HCT116 (cell line): ENCODE data around the gene CIBAR2. TPM values are rescaled to one million over a fixed set of nuclear protein-coding genes. Genes with fewer than 3 reads are reported as not detected.

Source experiments
- ATAC-seq: fragments of 200-7000 bp; cut with Tn5 transposase; 2 replicates; pipeline ENCODE4 v1.9.1; 2020; ENCODE audit warnings: mild to moderate bottlenecking, moderate library complexity
- BruUV-seq: library from RNA; stranded (reverse); fragments of 400-500 nt; replicated peaks from 2 replicates; lab custom pipeline; 2021; lab: Mats Ljungman, UMichigan
- CTCF ChIA-PET: fragments of 300-600 bp; sonication (Branson Sonifier 250); formaldehyde crosslinking; loops from one replicate; lab custom pipeline; 2021; ENCODE audit warnings: antibody characterized with exemption; lab: Charles Lee
- POLR2A ChIA-PET: fragments of 300-600, 350-600 bp; sonication (Branson Sonifier 250); formaldehyde crosslinking; loops from one replicate; lab custom pipeline; 2021; ENCODE audit warnings: antibody characterized with exemption; lab: Charles Lee
- RAD21 ChIA-PET, 2 experiments: fragments of 300-600 bp; sonication (Branson Sonifier 250); formaldehyde crosslinking; loops; one replicate each; lab custom pipeline; 2023; ENCODE audit warnings: low total read pairs in 2 of 2; ENCODE audit not compliant: uncharacterized antibody in 2 of 2, unreplicated experiment in 2 of 2, low non-redundant PET in 1 of 2; lab: Charles Lee
- DNase-seq: peaks from one replicate; pipeline ENCODE4 v3.0.0-alpha.2; 2010; ENCODE audit warnings: low read depth, low spot score
- H2AFZ ChIP-seq: fragments of 200-600 bp; shearing (Covaris generic), sonication (generic); 2 replicates; pipeline ENCODE4 v1.6.1; 2017; ENCODE audit warnings: low read depth, mixed run types, mixed read lengths, antibody characterized with exemption, low read length; ENCODE audit not compliant: poor library complexity, severe bottlenecking
- H3K27ac ChIP-seq: 2 replicates; pipeline ENCODE4 v1.5.1; 2012; ENCODE audit warnings: low read depth, low read length
- H3K27me3 ChIP-seq: fragments of 200-600 bp; sonication (generic); 2 replicates; pipeline ENCODE4 v1.6.1; 2016; ENCODE audit warnings: mixed run types, low read length, mixed read lengths; ENCODE audit not compliant: insufficient read depth
- H3K36me3 ChIP-seq, 2 experiments: fragments of 200-500 bp in 1 of 2; fragments of 200-600 bp in 1 of 2; sonication (Bioruptor generic) in 1 of 2; sonication (generic) in 1 of 2; 2 replicates each; pipeline versions ENCODE4 v1.5.1 to v1.6.1; 2014 to 2016; ENCODE audit warnings: low read length in 2 of 2, inconsistent platforms in 1 of 2, mixed read lengths in 1 of 2, mixed run types in 1 of 2; ENCODE audit not compliant: insufficient read depth in 2 of 2, control insufficient read depth in 1 of 2
- H3K4me1 ChIP-seq, 2 experiments: fragments of 200-600 bp in 1 of 2; sonication (generic) in 1 of 2; 2 replicates each; pipeline versions ENCODE4 v1.5.1 to v1.6.1; 2012 to 2017; ENCODE audit warnings: low read length in 2 of 2, inconsistent platforms in 1 of 2, mild to moderate bottlenecking in 1 of 2, mixed read lengths in 1 of 2, mixed run types in 1 of 2, moderate library complexity in 1 of 2; ENCODE audit not compliant: insufficient read depth in 2 of 2, control insufficient read depth in 1 of 2
- H3K4me2 ChIP-seq: fragments of 200-600 bp; sonication (generic); 2 replicates; pipeline ENCODE4 v1.6.1; 2017; ENCODE audit warnings: mixed run types, low read length, mixed read lengths
- H3K4me3 ChIP-seq, 2 experiments: fragments of 200-600 bp in 1 of 2; sonication (generic) in 1 of 2; replicated peaks in 1 of 2; 2 replicates each; pipeline ENCODE4 v1.5.1; 2011 to 2016; ENCODE audit warnings: low read length in 2 of 2, control low read depth in 1 of 2, low read depth in 1 of 2, mild to moderate bottlenecking in 1 of 2, mixed read lengths in 1 of 2, mixed run types in 1 of 2
- H3K79me2 ChIP-seq: fragments of 200-600 bp; sonication (generic); 2 replicates; pipeline ENCODE4 v1.6.1; 2017; ENCODE audit warnings: mild to moderate bottlenecking, mixed run types, low read length, moderate library complexity, mixed read lengths; ENCODE audit not compliant: insufficient read depth
- H3K9ac ChIP-seq: fragments of 200-600 bp; sonication (generic); 2 replicates; pipeline ENCODE4 v1.6.1; 2016; ENCODE audit warnings: low read length, mixed read lengths
- H3K9me2 ChIP-seq: fragments of 200-600 bp; sonication (generic), shearing (Covaris generic); 2 replicates; pipeline ENCODE4 v1.6.1; 2017; ENCODE audit warnings: mixed run types, mild to moderate bottlenecking, moderate library complexity; ENCODE audit not compliant: insufficient read depth
- H3K9me3 ChIP-seq, 2 experiments: fragments of 200-500 bp in 1 of 2; fragments of 200-600 bp in 1 of 2; sonication (Bioruptor generic) in 1 of 2; sonication (generic) in 1 of 2; 2 replicates each; pipeline ENCODE4 v1.6.1; 2014 to 2017; ENCODE audit warnings: low read length in 2 of 2, mixed read lengths in 2 of 2, inconsistent platforms in 1 of 2, low read depth in 1 of 2, mild to moderate bottlenecking in 1 of 2, mixed run types in 1 of 2, moderate library complexity in 1 of 2; ENCODE audit not compliant: control insufficient read depth in 1 of 2, insufficient read depth in 1 of 2
- H4K20me1 ChIP-seq: fragments of 200-600 bp; sonication (generic), shearing (Covaris generic); 2 replicates; pipeline ENCODE4 v1.6.1; 2017; ENCODE audit warnings: mixed run types, mild to moderate bottlenecking, moderate library complexity; ENCODE audit not compliant: insufficient read depth
- ATF3 ChIP-seq: IDR thresholded peaks from 2 replicates; pipeline ENCODE4 v1.6.1; 2012
- CTCF ChIP-seq, 3 experiments: fragments of 200-600 bp in 1 of 3; sonication (generic) in 1 of 3; IDR thresholded peaks in 2 of 3; conservative IDR thresholded peaks in 1 of 3; 2 replicates each; pipeline ENCODE4 v1.5.1; 2012 to 2017; ENCODE audit warnings: low read depth in 2 of 3, low read length in 2 of 3, antibody characterized with exemption in 1 of 3, borderline replicate concordance in 1 of 3, control low read depth in 1 of 3, mild to moderate bottlenecking in 1 of 3, mixed read lengths in 1 of 3, mixed run types in 1 of 3, moderate library complexity in 1 of 3; ENCODE audit not compliant: insufficient read depth in 1 of 3
- EZH2 ChIP-seq: fragments of 200-600 bp; sonication (generic); IDR thresholded peaks from 2 replicates; pipeline ENCODE4 v1.6.1; 2017; ENCODE audit warnings: antibody characterized with exemption, mixed run types
- EZH2phosphoT487 ChIP-seq: fragments of 200-600 bp; IDR thresholded peaks from 2 replicates; pipeline ENCODE4 v1.6.1; 2018; ENCODE audit warnings: antibody characterized with exemption, borderline replicate concordance
- FOSL1 ChIP-seq: IDR thresholded peaks from 2 replicates; pipeline ENCODE4 v1.6.1; 2012; ENCODE audit warnings: low read depth
- POLR2A ChIP-seq: IDR thresholded peaks from 2 replicates; pipeline ENCODE4 v1.7.0; 2011; ENCODE audit warnings: borderline replicate concordance; ENCODE audit not compliant: insufficient read depth, insufficient read length; ENCODE audit errors: extremely low read depth
- POLR2AphosphoS5 ChIP-seq: IDR thresholded peaks from 2 replicates; pipeline ENCODE4 v1.6.1; 2011; ENCODE audit warnings: mild to moderate bottlenecking, low read depth, low read length, moderate library complexity
- SIN3A ChIP-seq: IDR thresholded peaks from 2 replicates; pipeline ENCODE4 v1.6.1; 2012; ENCODE audit warnings: low read depth
- SP1 ChIP-seq: IDR thresholded peaks from 2 replicates; pipeline ENCODE4 v1.6.1; 2012; ENCODE audit warnings: low read depth
- SRF ChIP-seq: IDR thresholded peaks from 2 replicates; pipeline ENCODE4 v1.6.1; 2012; ENCODE audit warnings: low read depth
- ZBTB33 ChIP-seq: IDR thresholded peaks from 2 replicates; pipeline ENCODE4 v1.6.1; 2011; ENCODE audit warnings: mild to moderate bottlenecking, low read length, moderate library complexity; ENCODE audit not compliant: insufficient replicate concordance; ENCODE audit errors: extremely low read depth
- intact Hi-C: fragments of 100-400 bp; cut with micrococcal nuclease; formaldehyde crosslinking; loops from 2 replicates; pipeline ENCODE4 v1.10.0; 2022
- total RNA-seq: library from RNA; stranded (reverse); gene quantifications from one replicate; pipeline ENCODE4 v1.2.1, GENCODE V29; 2021; ENCODE audit not compliant: unreplicated experiment

CIBAR2 gene
- total RNA-seq, 1 experiment from 2014 or later, result 0.27 TPM

GRCh38 chr16:85133290-85133599, 21.0 kb upstream of the CIBAR2 start:
- ChIA-PET RAD21 (no interaction called here), CTCF (no interaction called here), POLR2A (no interaction called here)
- H3K27ac ChIP-seq, result no peak overlapping the region
- no peaks in the 10 kb centered on the region for H3K36me3 ChIP-seq
- H3K4me1 ChIP-seq, result no peaks in the 10 kb centered on the region
- H3K4me2 ChIP-seq, result no peak overlapping the region
- BruUV-seq, result no TSS peak
- H4K20me1 ChIP-seq, result no peaks in the 10 kb centered on the region
- H3K9ac ChIP-seq, result no peak overlapping the region
- H3K4me3 ChIP-seq, result no peak overlapping the region
- no peaks in the 10 kb centered on the region for H3K9me3 ChIP-seq
- H3K9me2 ChIP-seq, result no peaks in the 10 kb centered on the region
- no peak overlapping the region for H2AFZ ChIP-seq
- no peaks in the 10 kb centered on the region for H3K79me2 ChIP-seq
- H3K27me3 ChIP-seq, result no peaks in the 10 kb centered on the region
- no peak for ATAC-seq
- intact Hi-C loops, result no loop called here
- TF ChIP-seq POLR2AphosphoS5 (no peak), SP1 (no peak), ZBTB33 (no peak), EZH2 (no peak)
- DNase-seq, result no peak

- intact Hi-C loops, result no loop called here
- no peak for DNase-seq
- Histone ChIP-seq H3K9me3 (no peaks in the 10 kb centered on the region), H2AFZ (no peak overlapping the region), H3K4me1 (no peaks in the 10 kb centered on the region), H3K79me2 (no peaks in the 10 kb centered on the region), H3K9me2 (no peaks in the 10 kb centered on the region), H3K27ac (no peak overlapping the region), H3K27me3 (no peaks in the 10 kb centered on the region), H3K4me3 (no peak overlapping the region), H3K36me3 (no peaks in the 10 kb centered on the region), H4K20me1 (no peaks in the 10 kb centered on the region), H3K4me2 (no peak overlapping the region), H3K9ac (no peak overlapping the region)
- ChIA-PET RAD21 (no interaction called here), POLR2A (no interaction called here), CTCF (no interaction called here)
- BruUV-seq, result no TSS peak
- ATAC-seq, result no peak
- TF ChIP-seq SIN3A (no peak), FOSL1 (no peak), EZH2 (no peak), CTCF (IDR thresholded peaks at IDR 0.05 in 2 of 3, conservative IDR thresholded peaks at IDR 0.05 in 1 of 3; ENCODE audit: borderline replicate concordance in 1 of 3, insufficient read depth in 1 of 3, low read depth in 2 of 3, low read length in 2 of 3) (no peak), POLR2A (no peak), ATF3 (no peak), SRF (no peak), EZH2phosphoT487 (no peak)
Measured at GRCh38 chr16:85132456-85133289, 20.4 kb upstream of the CIBAR2 start.
